HG03066 (cell line): ENCODE results near the gene MAP6D1.

Experiments
- ATAC-seq: cut with Tn5 transposase; IDR thresholded peaks from one replicate; pipeline ENCODE4 v1.9.1; 2021; ENCODE audit warnings: low read depth; ENCODE audit not compliant: unreplicated experiment

MAP6D1 gene

DNA sequence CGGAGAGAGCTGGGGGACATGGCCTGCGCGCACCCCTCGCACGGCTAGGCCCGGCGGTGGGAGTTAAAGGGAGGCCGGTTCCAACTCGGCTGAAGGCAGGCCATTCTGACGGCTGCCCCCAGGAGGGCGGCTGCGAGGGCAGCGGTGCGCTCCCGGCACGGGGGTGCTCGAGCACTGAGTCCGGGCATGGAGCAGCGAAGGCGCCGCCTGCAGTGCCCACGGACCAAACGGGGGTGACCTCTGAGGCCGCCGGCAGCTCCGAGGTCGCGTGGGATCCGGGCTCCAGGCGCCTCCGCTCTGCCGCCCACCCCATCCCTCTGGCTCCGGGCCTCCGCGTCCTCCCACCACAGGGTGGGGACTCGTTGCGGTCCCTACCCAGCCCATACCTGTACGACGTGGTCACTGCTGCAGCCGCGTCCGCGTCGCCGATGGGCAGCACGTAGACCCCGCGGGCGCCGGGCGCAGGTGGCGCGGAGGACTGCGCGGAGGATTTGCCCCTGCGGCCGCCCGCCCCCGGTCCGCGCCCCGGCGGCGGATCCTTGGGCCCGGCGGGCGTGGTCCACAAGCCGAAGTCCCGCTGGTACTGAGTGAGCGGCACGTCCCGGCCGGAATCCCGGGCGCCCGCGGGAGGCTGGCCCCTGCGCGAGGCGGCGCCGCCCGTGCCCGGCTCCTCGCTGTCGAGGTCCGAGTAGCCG, 469 bp downstream of the MAP6D1 start:
- ATAC-seq = peak; percentile 14

DNA sequence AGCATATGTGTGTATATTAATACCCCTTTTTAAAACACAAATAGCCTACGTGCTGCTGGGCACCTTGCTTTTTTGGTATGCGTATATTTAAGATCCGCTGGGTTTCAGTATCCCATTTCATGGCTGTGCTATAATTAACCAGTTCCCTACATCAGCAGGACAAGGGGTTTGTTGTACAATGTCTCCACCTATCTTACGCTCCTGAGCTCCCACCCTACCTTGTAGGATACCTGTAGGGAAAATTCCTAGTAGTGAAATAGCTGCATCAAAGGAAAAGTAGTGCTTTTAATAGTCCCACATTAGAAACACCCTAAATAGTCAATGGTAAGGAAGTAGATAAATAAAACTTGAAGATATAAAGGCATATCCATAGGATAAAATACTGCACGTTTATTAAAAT, 1.4 kb downstream of the MAP6D1 start:
- no peak for ATAC-seq

DNA sequence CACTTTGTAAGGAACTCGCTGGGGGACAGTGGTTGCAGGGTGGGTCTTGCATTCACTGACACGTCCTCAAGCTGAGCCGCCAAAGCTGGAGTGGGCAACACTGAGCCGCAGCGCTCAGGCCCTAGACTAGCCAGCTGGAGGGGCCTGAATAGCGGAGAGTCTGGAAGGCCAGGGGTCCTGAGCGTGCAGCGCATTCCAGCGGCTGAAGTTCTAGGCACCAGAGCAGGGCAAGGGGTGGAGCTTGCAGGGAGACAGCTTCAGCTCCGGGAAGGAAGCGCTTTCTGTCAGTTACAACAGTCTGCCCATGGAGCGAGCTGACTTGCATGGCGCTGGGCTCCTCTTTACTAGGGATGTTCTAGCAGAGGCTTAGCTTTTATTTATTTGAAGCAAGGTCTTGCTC, 2.7 kb downstream of the MAP6D1 start:
- no peak for ATAC-seq

DNA sequence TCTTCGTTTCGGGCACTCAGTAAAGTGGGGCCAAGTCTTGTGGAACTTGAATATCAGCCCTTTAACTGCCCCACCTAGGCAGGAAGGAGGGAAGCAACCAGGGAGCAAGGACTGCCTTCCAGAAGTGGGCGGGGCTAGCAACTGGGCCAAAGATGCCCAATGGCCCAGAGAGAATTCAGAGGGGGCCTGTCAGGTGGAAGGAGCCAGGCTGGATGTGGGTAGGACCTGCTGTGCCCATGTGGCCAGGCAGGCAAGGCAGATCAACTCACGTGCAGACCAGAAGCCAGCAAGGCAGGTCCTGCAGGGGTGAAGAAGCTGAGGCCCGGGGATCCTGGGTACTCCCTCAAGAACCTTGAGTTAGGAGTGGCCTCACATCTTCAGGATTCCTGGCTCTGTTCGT, 5.5 kb downstream of the MAP6D1 start:
- no peak for ATAC-seq

DNA sequence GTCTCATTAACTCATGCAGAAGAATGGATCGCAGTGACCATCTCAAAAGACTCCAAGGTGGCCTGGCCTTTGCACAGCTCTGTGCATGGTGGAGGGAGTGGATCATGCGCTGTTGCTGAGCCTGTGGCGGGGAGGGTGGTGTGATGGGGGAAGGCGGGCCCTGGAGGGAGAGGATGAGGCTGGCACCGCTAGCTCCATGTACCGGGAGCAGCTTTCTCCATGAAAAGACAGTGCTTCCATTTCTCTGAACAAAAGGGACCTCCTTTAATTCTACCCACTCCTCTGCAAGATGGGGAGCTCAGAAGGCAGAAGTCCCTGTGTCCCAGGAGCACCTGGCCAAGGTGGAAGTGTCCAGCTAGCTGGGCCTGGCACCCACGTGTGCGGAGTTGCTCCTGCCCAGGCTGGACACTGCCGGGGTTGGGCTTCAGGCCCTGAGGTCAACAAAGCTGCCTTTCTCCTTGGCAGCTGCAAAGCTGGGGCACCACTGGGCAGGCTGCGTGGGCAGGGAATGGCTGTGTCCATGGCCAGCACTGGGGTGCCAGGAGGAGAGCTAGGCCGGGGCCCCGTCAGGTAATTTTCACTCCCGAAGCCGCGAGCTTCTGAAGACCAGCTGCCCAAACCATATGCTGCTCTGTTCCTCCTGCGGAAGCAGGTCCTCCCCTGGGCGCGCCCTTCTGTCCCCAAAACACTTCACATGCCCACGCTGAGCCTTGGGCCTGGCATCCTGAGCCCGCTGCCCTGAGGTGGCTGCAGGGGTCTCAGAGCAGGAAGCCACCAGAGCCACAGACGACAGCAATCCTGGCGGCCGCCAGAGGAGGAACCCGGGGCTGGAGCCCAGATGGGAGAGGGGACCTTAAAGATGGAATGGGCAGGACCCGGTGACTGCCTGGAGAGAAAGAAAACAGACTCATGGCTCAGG, 6.4 kb downstream of the MAP6D1 start:
- ATAC-seq = no peak

DNA sequence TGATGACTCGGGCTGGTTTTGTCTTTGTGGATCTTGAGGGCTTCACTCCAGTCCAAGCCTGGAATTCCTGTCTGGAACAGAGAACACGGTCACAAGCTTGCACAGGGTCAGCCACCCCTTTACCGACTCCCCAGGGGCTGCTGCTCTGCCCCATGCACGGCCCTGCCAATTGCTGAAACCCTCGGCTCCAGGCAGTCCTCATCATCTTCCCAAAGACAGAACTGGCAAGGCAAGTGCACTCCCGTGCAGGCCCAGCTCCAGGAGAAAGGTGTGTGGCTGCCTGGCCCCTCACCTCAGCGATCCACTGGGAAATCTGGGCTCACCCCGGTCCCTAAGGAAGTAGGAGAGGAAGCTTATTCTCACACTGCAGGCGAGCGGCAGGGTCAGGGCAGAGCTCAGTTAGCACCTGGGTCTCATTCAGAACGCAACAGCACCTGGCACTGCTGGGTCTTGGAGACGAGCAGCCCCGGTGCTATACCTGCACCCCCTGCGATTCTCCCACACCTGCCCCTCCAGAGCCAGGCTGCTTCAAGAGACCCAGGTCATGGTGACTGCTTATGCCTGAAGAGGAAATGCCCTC, 7.2 kb downstream of the MAP6D1 start:
- no peak for ATAC-seq

DNA sequence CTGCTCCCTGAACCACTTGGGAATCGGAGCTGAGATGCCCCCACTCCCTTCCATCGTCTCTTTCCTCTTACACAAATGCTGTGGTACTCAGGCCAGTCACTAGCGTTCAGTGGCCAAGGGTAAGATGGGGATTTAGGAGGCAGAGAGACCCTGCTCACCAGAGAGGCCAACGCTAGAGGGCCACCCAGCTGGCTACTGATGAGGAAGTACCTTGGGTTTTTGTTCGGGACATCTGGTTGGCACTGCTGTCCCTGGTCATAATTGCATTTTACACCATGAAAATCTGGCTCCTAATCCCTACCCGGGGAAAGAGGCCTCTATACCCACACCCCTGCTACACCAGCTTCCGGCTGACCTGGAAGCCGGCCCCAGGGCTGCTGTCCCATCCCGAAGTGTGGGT, 7.7 kb downstream of the MAP6D1 start:
- ATAC-seq = no peak

DNA sequence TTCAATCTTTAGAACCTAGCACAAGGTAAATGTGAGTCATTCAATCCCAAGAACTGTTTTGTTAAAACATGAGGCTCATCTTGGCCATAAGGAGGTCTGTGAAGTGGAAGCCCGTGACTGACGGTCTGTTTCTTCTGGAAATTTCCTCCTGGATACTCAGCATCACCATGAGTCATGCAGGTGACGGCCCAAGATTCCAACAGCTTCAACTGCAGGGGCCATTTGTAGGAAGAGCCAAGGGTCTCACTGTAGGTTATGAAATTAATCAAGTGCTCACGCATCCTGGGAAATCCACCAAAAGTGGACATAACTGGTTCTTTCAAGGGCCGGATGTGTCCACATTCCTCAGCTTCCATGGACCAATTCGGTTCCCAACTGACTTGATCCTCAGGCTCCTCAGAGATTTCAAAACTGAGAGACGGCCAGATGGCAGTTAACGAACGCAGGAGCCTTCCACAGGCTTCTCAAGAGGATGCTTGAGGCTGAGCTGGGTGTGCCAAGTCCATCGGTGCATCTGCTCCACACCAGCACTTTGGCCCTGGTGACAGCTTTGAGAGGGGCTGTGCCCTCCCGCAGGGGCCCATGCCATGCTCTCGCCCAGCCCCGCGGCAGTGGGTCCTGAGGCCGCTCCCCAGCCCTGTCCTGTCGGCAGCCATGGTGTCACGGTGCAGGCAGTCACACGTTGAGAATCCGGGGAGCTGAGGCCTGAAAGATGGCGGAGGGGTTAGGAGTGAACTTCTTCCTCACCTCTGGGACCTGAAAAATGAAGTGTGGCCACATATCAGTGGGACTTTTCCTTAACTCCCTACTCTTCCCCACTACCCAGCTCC, 8.5 kb downstream of the MAP6D1 start:
- no peak for ATAC-seq

DNA sequence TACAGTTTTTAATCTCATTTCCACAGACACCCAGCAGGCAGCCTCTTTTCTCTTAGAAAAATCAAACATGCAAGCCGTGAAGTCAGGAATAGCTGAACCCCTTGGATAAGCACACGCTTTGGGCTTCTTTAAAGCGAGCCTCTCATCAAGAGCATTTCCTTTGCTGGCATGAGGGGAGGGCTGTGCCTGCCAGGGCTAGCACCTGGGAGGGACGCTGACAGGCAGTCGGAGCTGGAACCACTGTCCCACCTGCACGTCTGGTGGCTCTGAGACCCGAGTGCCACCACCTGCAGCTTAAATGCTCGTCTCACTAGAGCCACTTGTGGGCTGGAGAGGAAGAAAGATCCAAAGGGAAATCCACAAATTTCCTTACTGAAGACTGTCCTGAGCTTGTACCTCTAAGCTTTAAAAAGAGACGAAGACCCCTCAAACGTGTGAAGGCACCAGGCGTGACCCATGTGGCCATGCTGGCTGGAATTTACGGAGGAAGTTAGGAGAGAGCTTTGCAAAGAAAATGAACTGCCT, 9.4 kb downstream of the MAP6D1 start:
- no peak for ATAC-seq

DNA sequence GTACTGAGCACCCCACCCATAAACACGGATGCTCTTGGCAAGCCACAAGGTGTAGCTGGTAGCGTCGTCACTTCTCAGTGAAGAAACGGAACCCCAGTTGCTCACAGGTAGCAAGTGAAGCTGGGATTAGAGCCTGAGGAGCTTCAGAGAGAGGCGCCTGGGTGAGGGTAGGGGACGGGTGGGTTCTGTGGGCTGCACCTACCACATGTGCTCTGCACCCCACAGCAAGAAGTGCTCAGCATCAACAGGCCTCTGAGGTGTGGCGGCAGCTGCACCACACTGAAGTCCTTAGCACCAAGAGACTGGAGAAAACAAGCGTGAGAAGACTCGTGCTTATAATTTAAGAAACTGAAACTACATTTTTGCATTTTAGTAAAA, 9.8 kb downstream of the MAP6D1 start:
- ATAC-seq = no peak

DNA sequence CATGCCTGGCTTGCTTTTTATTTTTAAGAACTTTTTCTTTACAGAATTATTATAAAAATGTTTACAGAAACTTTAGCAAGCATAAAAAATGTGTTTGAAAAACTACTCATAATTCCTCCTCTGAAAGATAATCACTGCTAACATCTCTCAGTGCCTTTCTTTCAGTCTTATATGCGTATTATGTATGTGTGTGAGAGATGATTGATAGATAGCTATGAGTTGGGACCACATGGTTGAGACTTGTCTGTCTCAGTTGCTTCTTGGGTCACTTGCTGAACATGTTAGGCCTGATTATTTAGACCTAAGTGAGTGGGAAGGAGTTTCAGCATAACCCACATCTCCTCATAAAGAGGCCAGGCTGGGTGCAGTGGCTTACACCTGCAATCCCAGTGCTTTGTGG, 11.1 kb downstream of the MAP6D1 start:
- no peak for ATAC-seq

DNA sequence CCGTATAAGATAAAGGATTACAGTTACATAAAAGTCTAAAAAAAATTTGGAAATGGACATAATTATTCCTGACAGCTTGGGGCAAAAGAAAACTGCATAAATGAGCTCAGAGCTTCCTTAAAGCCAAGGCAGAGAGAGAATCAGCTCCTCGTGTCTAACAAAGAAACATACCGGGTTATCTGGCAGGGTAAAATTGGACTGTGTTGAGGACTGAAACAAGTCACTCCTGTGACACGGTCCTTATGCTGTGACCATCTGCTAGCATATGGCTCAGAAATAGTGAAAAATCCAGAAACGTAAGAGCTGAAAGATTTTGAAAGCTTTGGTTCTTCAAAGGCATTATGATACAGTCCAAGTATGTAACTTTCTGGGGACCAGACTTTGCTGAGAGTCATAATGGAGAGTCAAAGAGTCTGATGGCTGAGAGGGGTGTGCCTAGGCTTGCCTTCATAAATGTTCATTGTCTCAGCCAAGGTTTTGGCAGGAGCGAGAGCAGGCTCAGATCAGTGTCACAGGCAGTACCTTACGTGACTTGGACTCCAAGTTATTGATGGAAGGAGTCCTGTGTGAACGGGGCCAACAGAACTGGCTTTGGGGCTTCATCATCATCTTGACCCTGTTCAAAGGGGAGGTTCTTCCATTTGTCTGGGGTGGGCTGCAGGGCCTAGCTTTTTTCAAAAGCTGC, 12.5 kb downstream of the MAP6D1 start:
- no peak for ATAC-seq

DNA sequence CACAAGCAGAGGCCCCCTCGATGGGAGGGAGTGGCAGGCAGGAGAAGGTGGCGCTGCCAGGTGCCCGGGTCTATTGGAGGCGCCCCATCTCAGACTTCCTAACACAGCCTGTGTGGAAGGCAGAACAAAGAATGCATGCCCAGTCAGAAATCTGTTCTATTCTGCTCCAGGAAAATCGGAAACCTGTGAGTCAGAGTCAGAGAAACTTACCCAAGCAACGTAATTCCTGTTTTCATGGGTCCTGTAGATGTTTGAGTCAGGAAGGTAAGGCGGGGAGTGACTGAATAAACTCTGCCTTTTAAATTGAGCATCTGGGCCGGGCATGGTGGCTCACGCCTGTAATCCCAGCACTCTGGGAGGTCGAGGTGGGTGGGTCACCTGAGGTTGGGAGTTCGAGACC, 13.7 kb downstream of the MAP6D1 start:
- no peak for ATAC-seq

DNA sequence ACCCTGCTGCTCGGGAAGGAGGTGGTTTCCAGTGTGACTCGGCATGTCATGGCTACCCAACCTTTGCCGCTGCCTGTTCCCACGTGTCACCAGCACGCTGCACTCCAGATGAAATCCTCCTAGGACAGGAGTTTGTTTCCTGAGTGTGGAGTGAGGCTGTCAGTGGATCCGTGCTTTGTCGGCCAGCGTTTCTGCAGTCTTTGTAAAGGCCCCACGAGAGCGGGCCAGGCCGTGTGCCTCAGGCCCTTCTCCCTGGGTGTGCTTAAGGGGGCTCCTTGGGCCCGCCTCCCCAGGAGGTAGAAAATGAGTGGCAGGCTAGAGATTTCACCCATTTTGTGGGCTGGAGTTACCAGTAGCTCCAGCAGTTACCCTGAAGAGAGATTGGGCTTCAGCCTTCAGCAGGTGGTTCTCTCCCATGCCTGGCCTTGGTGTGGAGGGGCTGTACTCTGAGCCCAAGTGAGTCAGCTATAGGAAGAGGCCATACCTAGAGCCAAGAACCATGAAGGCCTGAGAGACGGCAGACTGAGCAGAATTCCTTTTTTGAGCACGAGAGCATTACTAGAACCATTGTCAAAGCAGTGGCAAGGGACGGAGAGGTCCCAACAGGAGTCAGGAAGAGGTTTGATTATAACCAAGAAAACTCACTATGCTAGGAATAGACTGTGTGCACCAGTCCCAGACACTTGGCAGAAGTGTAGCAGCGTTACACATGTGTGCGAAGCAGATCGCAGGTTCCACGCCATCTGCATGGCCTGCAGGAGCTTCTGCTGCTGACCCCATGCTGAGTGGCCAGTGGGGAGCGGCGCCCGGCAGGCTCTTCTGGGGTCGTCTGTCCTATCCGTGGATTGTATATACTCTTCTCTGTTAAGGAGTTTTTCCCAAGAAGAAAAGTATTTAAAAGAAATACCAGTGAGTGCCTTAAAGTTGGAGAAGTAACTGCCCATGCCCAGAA, 14.5 kb downstream of the MAP6D1 start:
- no peak for ATAC-seq

DNA sequence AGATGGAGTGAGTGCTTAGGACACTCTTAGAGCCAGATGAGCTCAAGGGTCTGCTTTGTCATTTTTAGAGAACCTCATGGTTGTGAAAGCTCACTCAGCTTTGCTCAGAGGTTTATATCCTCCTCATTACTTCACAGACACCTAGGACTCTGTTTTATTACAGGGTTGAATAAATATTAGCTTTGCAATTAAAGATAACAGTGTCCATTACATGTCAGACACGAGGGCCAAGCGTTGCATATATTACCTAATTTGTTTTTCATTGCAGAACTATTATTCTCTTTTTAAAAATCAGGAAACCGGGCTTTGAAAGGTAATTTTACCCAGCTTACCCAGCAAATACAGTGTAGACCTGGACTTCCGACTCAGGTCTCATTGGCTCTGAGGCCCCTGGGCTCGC, 16.1 kb downstream of the MAP6D1 start:
- ATAC-seq = no peak

DNA sequence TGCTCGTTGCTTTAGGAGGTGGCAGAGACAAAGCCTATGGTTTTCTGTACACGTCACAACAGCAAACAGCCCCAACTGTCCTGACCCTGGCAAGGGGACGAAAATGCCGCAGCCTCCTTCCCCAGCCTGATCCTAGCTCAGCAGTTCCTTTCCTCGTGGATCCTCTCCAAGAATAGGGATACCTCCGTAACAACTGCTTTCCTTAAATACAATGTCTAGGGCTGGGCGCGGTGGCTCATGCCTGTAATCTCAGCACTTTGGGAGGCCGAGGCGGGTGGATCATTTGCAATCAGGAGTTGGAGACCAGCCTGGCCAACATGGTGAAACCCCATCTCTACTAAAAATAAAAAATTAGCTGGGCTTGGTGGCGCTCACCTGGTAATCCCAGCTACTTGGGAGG, 17.0 kb downstream of the MAP6D1 start:
- ATAC-seq = no peak

DNA sequence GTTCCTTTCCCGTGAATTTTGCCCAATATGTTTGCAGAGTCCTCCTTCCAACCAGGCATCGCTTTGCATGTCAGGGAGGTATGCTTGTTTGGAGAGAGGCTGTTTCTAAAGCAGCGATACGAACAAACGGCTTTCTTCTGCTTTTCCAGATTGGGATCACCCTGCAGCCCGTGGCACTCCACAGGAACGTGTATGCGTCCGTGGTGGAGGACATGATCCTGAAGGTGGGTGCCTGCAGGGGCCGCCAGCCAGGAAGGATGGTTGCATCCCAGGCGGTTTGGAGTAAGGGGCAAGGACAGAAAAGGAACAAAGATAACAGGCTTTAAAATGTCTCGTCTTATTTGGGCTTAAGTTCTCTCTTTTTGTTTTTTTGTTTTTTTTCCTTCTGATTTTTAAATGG, 17.5 kb downstream of the MAP6D1 start:
- ATAC-seq = no peak

DNA sequence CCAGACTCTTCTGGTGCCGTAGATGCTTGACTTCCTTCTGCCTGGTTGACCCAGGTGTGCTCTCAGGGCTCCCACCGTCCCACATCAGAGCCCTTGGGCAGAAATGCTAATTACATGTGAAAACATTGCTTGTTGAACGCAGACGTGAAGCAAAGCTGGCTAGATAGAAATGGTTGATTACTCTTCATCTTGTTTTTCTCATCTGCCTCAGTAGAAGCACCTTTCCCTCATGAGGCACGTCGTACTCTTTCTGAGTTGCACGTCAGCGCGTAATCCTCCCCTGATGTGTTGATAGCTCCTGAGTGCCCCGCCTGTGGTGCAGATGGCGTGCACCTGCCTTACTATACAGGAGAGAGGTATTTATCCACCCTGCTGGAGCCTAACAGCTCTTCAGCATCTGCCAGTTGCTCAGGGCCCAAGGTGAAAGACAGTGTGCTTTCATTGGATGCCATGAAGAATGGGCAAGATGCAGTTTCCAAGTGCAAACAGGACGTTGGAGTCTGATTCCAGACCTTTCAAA, 18.1 kb downstream of the MAP6D1 start:
- no peak for ATAC-seq

DNA sequence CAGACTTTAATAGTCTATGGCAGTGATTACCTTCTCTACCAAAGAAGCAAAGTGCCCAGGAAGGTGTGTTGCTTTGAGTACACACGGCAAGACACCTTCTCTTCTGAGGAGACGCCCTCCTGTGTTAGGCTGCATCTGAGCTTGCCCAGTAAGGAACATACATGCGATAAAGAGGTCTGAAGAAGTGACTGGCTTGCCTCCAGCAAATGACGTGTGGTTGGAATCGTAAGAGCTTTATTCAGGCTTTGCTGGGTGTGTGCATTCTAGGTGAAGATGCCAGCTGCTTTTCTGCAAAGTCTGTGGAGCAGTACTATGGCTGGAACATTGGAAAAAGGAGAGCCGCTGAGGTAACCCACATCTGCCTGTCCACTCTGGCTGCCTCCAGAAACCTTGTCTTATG, 22.4 kb downstream of the MAP6D1 start:
- no peak for ATAC-seq
